Right renal pelvis (tissue), 4 donors: ENCODE data around the gene APBB1. TPM values are rescaled to one million over a fixed set of nuclear protein-coding genes. Genes with fewer than 3 reads are reported as not detected.

Experiments used
- DNase-seq, 4 donors: peaks; one replicate each; pipeline ENCODE4 v3.0.0-alpha.2; 2013; ENCODE audit warnings: low read depth in 4 of 4, low spot score in 3 of 4, missing footprints in 1 of 4
- polyA plus RNA-seq, 4 donors: library from polyadenylated mRNA; unstranded; fragments of 120-200 nt; gene quantifications; one replicate each; pipeline ENCODE4 v1.2.1, GENCODE V29; 2013; ENCODE audit not compliant: insufficient read length in 4 of 4

Gene APBB1
- polyA plus RNA-seq, 4 donors, result 52.2 to 64.6 (median 54.0) TPM

- no peak for DNase-seq
Observed at GRCh38 chr11:6354651-6355485, 64.0 kb downstream of the APBB1 start.

- peak; percentile 35 to 54 (median 46) for DNase-seq
Observed at GRCh38 chr11:6353367-6353987, 65.4 kb downstream of the APBB1 start.

- DNase-seq, result no peak
Observed at GRCh38 chr11:6351782-6352382, 67.0 kb downstream of the APBB1 start.

GRCh38 chr11:6350486-6350885 is 68.4 kb downstream of the APBB1 start:
- DNase-seq, result no peak

- no peak for DNase-seq
Observed at GRCh38 chr11:6350043-6350442, 68.9 kb downstream of the APBB1 start.

GRCh38 chr11:6345366-6345765 is 73.5 kb downstream of the APBB1 start:
- DNase-seq, result no peak

Other genes with a start within 250 kb of the APBB1 start
- not detected for gene OR52B2, start 248.8 kb downstream of the APBB1 start, polyA plus RNA-seq
- under 1 TPM in 1 of 4 donors, not detected in 3; 0.10 TPM for gene OR52W1, start 219.9 kb downstream of the APBB1 start, polyA plus RNA-seq
- gene C11orf42, start 213.5 kb downstream of the APBB1 start, polyA plus RNA-seq, result 1 to 10 TPM in 1 of 4 donors, under 1 TPM in 3; 0.70 to 1.2 (median 0.84) TPM
- gene FHIP1B, start 184.5 kb downstream of the APBB1 start, polyA plus RNA-seq, result 10 to 100 TPM; 47.6 to 53.7 (median 51.2) TPM
- under 1 TPM; 0.23 to 0.32 (median 0.28) TPM for gene CNGA4, start 180.0 kb downstream of the APBB1 start, polyA plus RNA-seq
- under 1 TPM; 0.51 to 0.96 (median 0.69) TPM for gene CCKBR, start 159.3 kb downstream of the APBB1 start, polyA plus RNA-seq
- gene CAVIN3, start 98.6 kb downstream of the APBB1 start, polyA plus RNA-seq, result 10 to 100 TPM; 14.3 to 26.3 (median 16.0) TPM
- 10 to 100 TPM; 33.0 to 38.7 (median 34.7) TPM for gene SMPD1, start 28.6 kb downstream of the APBB1 start, polyA plus RNA-seq
- 1 to 10 TPM; 2.2 to 4.2 (median 2.7) TPM for gene HPX, start 21.9 kb upstream of the APBB1 start, polyA plus RNA-seq
- gene TRIM3, start 54.8 kb upstream of the APBB1 start, polyA plus RNA-seq, result 10 to 100 TPM; 18.6 to 22.5 (median 20.0) TPM
- 10 to 100 TPM; 63.9 to 71.0 (median 68.1) TPM for gene ARFIP2, start 62.2 kb upstream of the APBB1 start, polyA plus RNA-seq
- 10 to 100 TPM; 39.0 to 43.1 (median 41.2) TPM for gene TIMM10B, start 62.4 kb upstream of the APBB1 start, polyA plus RNA-seq
- 1 to 10 TPM; 5.8 to 9.7 (median 7.5) TPM for gene DNHD1, start 78.2 kb upstream of the APBB1 start, polyA plus RNA-seq
- 10 to 100 TPM; 22.4 to 25.4 (median 23.9) TPM for gene RRP8, start 184.5 kb upstream of the APBB1 start, polyA plus RNA-seq
- 100 to 1,000 TPM; 153 to 162 (median 160) TPM for gene ILK, start 184.7 kb upstream of the APBB1 start, polyA plus RNA-seq
- gene TAF10, start 193.1 kb upstream of the APBB1 start, polyA plus RNA-seq, result 10 to 100 TPM; 80.5 to 97.0 (median 87.3) TPM
- 100 to 1,000 TPM; 123 to 144 (median 129) TPM for gene TPP1, start 200.3 kb upstream of the APBB1 start, polyA plus RNA-seq
- 10 to 100 TPM; 33.1 to 39.1 (median 33.5) TPM for gene DCHS1, start 236.7 kb upstream of the APBB1 start, polyA plus RNA-seq